Activated CD4-positive, alpha-beta T cell treated with anti-CD3 and anti-CD28 coated beads, Interleukin-2, amount 50 U/mL, for 16 hours (primary cell): Measurements from ENCODE around the gene FNDC1.

Experiments used
- DNase-seq: peaks from one replicate; pipeline ENCODE4 v3.0.0-alpha.2; 2020

The FNDC1 gene

DNA sequence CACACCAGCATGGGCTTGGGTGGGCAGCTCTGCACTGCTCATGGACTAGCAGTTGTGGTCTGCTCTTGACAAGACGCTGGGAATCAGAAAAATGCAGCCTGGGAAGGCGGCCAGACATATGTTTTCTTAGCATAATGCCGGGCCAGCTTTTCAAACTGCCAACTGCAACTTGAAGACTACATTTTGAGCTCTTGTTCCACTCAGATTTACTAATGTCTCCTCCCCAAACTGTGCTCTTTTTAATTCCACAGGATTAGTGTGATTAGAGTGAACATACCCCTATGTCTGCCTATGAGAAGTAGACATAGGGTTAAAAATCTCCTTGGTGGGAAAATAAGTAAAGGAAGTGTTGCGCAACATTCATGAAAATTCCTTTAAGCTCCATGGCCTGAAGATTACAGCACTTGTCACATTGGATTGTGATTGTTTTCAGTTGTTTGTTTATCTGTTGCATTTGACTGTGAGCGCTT, 5.3 kb upstream of the FNDC1 start:
- DNase-seq = no peak

DNA sequence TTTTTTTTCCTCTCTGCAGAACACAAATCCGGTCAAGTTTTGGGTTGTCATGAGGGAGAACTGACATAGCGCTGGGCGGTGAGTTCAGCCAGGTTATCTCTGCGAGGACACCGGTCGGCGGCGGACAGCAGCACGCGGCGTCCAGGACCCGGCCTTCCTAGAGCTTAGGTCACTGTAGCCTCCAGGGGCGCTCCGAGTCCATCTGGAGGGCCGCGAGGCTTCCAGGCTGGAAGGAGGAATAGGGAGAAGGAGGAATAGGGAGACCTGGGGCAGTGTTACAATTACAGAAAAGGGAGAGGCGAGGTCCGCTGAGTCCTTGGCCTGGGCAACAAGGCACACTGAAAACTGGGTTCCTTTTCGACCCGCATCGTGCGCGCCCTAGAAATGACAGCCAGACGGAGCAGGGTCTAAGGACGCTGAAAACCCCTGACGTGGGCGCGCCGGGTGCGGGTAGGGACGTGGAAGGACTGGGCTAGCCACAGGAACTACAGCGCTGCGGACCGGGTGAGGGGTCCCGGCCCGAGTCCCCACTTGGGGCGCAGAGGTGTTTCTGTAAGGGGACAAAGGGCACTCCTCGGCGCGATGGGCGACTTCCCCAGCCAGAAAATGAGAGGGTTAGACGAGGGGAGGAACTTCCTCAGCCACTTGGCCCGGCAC, 536 bp upstream of the FNDC1 start:
- DNase-seq = no peak

DNA sequence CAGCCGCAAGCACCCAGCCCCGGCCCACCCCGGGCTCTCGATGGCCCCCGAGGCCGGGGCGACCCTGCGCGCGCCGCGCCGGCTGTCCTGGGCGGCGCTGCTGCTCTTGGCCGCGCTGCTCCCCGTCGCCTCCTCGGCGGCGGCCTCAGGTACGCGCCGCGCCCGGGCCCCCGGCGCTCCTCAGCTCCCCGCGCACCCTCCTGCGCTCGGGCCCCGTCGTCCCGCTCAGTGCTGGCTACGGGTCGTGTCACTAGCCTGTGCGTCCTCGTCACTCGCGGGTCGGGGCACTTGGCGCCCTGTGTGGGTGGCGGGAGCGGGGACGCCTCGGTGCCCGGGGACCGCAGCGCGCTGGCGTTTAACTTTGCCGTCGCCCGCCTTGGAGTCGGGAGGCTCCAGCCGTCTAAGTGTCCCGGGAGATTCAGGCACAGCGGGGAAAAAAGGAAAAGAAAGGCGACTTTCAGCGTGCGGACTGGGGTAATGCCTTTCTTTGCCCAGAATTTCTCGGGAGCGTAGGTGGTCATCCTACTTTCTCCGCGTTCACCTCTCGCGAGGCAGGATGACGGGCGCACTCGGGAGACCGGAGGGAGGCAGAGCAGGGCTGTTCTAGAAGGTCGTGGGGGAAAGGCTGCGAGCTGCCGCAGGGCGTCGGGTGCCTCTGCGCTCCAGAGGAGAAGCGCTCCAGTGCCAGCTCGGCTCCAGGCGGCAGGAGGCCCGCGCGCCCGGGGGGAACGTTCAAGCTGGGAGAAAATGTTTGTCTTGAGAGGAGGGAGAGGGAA, 545 bp downstream of the FNDC1 start:
- DNase-seq = peak; percentile 17

DNA sequence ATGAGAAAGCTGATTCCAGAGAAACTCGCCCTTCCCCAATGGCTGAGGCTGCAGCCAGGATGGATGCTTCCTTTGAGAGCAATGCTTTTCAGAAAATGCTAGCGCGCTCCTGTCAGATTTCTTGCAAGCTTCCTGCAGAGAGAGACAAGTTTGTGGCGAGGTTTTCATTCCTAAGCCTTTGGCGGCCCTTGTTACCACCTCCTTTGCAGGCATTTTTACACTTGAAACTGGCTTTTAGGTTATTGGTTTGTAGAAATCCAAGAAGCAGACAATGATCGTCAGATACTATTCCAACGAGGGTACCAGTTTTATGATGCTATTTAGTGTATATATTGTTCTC, 1.1 kb downstream of the FNDC1 start:
- DNase-seq = no peak

DNA sequence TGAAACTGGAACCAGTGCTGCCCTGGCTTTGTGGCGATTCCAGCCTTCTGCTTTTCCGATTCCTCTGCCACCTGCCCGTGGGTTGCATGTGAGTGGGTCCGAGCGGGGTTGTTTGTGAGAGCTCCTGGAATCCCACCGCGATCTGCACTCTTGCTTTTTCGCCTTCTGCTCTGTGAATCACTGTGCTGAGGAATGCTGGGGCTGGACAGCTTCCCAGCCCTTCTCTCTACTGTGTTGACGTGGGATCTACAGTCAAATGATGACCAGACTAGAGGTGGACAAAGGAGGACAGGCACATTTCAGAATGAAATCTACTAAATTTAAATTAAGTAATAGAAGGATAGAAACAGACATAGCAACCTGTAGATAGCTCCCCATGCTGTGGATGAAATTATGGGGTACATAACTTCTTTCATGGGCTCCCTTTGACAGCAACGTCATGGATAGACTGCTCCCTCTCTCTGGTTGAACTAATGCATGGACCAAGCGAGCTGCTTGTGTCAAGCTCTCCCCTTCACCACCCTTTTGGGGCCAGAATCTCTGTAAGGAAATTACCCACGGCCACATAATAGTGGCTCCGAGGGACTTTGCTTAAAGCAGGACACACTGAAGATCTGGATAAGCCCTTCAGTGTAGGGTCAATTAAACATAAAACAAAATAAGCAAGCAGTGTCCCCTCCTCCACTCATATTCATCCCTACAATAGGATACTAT, 2.0 kb downstream of the FNDC1 start:
- no peak for DNase-seq

DNA sequence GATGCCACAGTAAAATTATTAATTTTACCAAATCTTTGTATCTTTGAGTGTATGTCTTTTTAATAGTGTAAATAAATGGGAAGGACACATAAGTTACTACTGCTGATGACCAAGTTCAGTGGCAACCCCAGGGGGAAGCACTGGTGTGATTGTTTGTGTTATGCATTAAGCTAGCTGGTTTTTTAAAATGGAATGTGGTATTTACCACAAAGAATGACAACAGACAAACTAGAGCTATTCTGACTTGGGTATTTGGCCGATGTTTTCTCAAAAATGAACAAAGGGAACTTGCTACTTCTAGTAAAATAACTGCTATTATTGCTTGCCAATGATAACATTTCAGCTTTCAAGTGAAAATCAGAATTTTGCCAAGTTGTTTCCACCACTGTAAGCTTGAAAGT, 2.9 kb downstream of the FNDC1 start:
- no peak for DNase-seq

DNA sequence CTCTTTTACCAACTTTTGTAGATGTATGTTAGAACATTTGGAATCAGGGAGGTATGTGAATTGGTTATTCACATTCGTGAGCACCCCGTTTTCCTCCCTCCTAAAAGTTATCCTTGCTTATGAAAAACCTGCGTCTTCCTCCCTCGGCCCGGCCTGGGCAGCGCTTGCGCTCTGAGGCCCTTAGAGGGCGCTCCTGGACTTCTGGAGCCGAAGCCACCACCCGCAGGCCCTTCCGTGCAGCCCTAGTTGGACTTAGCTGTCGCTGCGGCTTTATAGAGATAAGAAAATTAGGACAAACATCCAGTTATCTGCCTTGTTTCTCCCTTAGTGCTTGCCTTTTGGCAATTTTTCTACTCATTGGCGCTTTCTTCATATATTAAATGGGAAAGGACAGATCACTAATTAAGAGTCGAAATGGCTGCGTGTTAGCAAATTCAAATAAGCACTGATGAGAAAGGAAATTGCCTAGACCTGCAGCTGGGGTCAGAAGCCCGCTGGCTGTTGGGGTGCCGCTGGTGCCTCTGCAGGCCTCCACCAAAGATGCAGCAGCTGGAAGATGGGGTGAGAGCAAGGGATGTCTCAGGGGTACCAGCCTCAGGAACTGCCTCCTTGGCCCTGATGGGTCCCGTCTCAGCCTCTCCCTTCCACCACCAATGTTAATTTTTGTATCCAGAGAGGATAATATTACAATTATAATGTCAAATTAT, 5.2 kb downstream of the FNDC1 start:
- peak; percentile 76 for DNase-seq

DNA sequence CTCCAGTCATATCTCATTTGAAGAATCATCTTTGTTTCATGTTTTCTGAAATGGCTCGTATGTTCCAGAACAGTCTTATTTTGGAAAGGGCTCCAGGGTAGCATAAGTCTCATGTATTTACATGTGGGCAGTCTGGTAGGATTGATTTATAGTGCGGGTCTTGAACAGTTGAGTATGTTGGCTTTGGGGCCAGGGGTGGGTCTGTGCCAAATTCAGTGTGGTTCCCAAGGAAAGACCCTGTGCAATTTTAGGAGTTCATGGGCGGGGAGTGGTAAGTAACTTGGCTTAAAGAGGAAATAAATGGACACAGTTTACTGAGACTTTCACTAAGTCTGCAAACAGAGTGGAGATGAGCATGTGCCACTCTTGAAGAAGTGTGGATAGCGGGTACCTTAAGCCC, 7.7 kb downstream of the FNDC1 start:
- DNase-seq = no peak

DNA sequence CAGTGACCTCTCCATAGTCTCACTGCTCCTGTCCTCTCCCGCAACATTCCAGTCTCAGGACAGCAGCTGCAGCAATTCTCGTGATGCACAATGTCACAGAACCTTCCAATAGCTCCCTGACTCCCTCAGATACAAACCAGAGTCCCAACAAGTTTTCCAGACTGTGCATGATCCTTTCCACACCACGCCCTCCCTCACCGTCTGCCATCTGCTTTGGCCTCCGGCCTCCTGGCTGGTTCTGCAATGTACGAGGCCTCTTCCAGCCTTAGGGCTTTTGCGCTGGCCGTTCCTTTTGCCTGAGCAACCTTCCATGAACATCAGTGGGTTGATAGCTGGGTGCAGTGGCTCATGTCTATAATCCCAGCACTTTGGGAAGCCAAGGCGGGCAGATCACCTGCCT, 9.6 kb downstream of the FNDC1 start:
- DNase-seq = no peak

DNA sequence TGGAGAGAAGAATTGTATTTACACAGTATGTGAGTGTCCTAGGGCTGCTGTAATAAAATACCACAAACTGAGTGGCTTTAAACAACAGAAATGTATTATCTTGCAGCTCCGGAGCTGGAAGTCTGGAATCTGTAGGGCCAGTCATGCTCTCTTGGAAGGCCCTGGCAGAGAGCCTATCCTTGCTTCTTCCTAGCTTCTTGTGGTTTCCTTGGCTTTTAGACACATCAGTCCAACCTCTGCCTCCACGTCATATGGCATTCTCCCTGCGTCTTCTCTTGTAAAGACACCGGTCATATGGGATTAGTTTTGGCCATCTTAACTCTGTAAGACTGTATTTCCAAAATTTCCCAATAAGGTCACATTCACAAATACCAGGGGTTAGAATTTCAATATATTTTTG, 10.8 kb downstream of the FNDC1 start:
- no peak for DNase-seq

DNA sequence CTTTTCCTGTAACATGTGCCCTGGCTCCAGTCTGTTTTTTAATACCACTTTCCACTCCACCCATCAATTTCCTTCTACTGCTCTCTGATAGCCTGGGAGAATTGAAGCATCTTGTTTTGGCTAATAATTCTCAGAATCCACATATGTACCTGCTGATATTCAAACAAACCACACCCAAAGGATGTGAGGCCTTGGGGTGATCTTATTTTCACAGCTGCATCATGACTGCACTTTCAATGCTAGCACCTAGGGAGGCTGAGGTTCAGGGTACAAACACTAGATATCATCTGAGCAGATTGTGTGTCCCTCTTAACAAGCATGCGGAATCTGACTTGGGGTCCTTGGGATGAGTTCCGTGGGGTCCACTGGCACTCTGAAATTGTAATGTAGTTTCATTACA, 12.7 kb downstream of the FNDC1 start:
- no peak for DNase-seq

DNA sequence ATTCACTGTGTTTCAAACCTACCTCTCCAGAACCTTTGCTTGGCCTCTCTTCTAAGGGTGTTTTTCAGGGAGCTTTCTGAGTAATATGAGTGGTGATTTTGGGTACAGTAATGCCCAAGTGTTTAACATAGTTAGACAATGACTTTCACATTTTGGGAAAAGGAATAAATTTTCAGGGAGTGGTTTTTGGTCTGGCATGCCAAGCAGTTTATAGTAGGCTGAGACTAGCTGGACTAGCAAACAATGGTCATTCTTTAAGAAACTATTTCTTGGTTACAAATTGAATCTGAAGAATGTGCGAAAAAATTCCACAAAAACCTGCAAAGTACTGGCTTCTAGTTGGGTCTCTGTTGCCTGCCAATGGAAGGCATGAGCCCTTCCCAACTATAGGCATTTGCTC, 15.4 kb downstream of the FNDC1 start:
- DNase-seq = no peak

DNA sequence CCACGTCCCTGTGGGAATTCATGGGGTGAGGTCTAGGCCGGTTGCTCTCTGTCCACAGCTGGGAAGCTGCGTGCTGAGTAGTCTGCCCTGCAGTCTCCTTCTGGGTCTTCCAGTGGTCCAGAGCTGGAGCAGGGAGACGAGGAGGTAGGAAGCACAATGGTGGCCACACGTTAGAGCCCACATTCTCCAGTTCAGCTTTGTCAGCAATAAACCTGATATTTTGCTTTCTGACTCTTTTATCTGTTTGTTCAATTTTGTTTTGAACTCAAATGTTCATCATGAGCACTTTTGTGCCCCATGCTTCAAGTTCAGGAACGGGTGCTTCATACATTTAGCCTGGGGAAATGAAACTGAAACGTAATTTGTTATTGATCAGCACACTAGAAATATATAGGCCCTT, 21.3 kb downstream of the FNDC1 start:
- no peak for DNase-seq

DNA sequence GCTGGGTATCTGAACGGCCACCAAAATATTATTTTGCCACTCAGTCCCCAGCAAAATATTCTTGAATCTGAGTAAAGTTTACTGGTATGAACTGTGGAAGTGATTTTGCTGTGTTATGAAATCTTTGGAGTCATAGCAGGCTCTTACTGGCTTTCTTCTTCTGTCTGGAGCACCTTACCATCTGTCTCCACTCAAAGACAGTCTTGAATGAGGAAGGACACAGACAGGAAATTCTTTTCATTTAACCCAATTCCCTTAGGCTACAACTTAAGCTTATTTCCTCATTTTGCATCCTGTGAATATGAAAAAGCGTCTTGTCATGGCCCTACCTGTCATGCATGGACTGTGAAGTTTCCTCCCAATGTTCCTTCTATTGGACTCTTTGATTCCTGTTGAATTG, 24.7 kb downstream of the FNDC1 start:
- no peak for DNase-seq

DNA sequence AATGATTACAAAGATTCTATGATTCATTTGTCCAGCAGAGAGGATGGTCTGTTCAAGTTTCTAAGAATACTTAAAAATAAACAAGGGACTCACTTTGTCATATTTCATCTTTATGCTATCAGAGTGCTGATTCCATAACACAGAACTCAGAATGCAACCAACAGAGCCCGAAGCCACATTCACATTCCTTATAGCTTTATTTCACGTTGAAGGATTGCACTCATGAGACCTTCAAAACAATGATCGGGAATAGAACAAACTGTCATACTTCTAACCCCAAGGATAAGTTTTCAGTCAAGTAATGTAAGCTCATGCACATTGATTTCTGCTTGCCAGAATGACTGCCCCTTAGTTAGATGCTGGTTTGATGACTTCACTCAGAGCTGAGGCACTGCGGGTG, 25.2 kb downstream of the FNDC1 start:
- no peak for DNase-seq

DNA sequence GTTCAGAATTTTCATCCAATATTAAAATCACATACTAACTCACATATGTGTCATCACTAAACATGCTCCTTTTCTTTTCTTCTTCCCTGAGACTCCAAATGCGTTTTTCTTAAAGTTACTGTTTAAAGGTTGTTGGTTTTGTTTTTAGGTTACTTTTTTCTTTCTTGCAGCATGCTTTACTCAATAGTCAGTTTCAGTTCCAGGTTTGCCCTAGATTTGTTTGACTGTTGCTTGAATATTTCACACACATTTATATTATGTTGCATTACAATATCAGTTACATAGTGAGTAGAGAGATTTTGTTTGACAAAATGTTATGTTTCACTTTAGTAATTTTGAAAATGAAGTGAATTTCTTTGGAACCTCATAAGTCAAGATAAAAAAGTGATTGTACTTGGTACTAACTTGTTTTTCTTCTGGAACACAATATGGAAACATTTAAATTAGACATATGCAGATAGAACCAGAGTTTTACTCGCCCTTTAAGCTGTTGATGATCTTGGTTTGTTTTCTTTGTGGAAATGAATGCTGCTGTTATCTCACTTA, 27.3 kb downstream of the FNDC1 start:
- DNase-seq = no peak

DNA sequence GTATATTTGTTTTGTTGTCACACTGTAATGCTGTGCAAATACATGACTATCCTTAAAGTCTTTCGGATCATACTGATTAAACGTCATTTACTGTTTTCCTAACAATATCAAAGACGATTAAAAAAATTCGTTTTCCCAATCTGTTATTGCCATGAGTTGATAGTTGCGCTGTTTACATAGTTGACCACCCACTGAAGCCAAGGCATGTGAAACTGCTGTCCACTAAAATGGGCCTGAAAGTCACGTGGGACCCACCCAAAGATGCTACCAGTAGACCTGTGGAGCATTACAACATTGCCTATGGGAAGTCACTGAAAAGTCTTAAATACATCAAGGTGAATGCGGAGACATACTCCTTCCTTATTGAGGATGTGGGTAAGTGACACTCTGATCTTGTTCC, 28.1 kb downstream of the FNDC1 start:
- no peak for DNase-seq

DNA sequence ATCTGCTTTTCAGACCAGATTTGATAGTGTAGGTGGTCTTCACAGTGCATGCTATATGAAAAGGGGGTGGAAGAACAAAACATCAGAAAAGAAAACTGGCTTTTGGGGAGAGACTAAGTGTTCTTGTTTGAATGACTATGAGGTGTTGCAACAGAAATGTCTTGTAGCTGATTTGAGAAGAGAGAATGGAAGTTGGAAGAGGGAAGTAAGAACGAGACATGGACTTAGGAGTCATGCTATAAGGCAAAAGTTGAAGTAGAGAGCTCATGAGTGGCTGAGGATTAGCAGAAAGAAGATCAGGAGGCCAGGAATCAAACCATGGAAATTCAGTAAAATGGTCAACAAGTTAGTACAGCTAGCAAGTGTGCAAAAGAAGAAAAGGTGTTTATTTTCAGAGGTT, 32.1 kb downstream of the FNDC1 start:
- no peak for DNase-seq

DNA sequence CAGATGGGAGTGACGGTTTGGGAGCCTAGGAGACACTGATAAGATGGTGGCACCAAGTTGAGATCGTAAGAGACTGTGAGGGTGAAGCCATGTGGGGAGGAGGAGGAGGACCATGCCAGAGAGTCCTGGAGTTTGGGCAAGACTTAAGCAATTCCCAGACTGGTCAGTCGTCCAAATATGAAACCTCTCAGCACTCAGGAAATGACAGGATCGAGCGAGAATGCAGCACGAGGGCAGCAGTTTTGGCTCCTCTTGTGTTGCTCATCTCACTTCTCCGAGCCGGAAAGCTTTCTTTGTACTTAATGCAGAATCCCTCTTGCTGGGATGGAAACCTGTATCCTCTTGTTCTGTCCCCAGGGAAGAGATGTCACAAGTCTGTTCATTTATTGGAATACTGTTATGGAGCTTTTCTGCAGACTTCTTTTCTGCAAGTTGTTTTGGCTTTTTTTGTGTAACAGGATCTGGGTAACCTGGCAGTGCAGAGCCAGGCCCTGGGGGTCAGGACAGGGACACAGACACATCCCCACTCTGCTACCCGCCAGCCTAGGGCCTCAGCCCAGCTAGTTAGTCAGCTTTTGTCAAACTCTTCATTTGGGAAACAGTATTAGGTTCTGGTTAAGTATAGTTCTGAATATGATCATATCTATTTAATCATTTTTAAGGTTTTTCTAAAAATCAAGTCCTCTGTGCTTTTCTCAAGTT, 34.3 kb downstream of the FNDC1 start:
- DNase-seq = no peak

DNA sequence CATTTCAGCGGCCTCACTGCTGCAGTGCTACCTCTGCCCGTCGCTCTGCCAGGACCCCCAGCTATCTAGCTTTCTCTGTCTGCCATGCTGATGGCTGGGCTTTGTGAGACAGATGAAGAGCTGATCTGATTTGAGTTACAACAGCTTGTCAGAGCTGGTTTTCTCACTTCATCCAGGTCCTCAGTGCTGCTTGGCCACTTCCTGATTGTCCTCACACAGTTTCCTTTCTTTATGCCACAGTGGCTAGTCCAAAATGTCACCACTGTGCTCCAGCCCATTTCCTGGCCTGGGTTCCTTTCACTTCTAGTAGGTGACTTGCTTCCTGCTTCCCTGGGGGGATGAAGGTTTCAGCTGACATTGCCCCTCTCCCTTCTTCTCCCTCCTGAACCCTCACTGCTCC, 35.4 kb downstream of the FNDC1 start:
- no peak for DNase-seq

DNA sequence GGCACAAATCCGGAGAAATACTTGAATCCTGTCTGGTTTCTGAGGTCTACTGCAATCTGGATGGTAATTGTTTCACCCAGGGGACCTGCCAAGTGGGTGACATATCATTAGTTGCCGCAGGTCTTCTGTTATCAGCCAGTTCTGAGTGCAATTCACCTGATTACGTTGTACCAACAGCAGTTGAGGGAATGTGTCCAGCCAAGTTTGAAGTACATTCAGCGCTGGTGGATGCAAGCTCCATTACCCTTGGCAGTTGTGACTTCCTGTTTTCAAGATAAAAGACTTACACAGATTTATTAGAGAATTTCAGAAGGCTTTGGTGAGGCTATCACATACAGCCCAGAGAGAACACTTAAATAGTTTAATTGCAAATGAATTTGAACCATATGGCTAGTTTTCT, 42.8 kb downstream of the FNDC1 start:
- DNase-seq = no peak

DNA sequence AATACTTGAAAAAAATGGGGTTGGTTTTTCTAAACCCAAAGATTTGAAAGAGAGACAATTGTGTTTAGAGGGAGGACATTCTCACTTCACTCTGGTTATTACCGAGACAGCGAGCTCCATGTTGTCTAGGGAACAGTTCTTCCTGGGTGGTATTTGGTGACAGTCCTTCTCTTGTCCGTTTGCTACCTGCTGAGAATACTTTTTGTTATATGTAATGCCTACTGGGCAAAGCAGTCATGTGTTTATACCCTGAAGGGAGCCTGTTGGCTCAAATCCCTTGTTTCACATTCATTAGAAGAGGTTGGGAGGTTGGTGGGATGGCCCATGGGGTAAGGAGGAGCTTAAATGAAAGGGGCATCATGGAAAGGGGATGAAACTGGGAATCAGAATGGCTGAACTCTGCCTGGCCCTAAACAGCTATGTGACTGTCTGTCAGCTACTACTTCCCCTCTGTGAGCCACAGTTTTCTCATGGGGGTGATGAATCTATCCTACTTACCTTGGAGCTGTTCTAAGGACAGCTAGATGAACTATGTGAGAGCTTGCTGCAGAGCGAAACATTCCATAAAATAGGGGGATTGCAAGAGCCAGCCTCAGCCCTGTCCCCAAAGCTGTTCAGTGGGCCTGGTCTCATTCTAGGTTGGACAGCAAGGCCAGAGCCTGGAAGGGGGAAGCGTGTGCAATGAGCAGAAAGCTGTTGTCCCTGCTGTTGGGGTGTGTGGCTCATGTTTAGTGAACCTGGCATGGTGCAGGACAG, 43.5 kb downstream of the FNDC1 start:
- DNase-seq = no peak
